Measurements from ENCODE around the gene C8B.

DNA sequence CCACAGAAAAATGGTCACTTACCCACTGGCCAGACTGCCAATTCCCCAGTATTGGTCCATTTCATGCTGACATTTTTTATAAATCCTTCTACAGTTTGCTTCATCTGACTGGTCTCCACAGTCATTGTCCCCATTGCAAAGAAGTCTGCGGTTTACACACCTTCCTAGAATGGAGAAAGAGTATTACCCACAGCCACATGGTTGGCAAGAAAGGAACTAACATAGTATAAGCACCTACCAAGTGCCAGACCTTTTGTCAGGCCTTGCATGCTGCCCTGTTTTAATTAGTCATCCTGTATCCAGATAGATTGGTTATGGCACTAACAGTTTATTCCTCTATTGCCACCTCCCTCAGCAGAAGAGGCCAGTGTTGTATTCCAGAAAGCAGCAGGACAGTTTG is 11.2 kb downstream of the C8B start:
- TF ChIP-seq, protein P1, sequence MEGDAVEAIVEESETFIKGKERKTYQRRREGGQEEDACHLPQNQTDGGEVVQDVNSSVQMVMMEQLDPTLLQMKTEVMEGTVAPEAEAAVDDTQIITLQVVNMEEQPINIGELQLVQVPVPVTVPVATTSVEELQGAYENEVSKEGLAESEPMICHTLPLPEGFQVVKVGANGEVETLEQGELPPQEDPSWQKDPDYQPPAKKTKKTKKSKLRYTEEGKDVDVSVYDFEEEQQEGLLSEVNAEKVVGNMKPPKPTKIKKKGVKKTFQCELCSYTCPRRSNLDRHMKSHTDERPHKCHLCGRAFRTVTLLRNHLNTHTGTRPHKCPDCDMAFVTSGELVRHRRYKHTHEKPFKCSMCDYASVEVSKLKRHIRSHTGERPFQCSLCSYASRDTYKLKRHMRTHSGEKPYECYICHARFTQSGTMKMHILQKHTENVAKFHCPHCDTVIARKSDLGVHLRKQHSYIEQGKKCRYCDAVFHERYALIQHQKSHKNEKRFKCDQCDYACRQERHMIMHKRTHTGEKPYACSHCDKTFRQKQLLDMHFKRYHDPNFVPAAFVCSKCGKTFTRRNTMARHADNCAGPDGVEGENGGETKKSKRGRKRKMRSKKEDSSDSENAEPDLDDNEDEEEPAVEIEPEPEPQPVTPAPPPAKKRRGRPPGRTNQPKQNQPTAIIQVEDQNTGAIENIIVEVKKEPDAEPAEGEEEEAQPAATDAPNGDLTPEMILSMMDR (IDR thresholded peaks at IDR 0.05; ENCODE audit: insufficient read depth, low read length, poor library complexity, severe bottlenecking) = no peak
- TF ChIP-seq EZH2phosphoT487 (conservative IDR thresholded peaks at IDR 0.05; ENCODE audit: low read length) = no peak
